ENCODE data around the gene ATP8B4.

GRCh38 chr15:50064673-50065072, 54.4 kb downstream of the ATP8B4 start:
- TF ChIP-seq POLR2AphosphoS5 (IDR thresholded peaks at IDR 0.05) (no peak), CTCF (IDR thresholded peaks at IDR 0.05) (no peak), POLR2A (IDR thresholded peaks at IDR 0.05) (no peak), EP300 (IDR thresholded peaks at IDR 0.05) (no peak)
